WERI-Rb-1 (cell line): ENCODE data around the gene RHCE.
"Not testable (repeated sequence)": the region's sequence is repeated elsewhere in the genome, so short reads cannot be mapped to it uniquely, and the experiment has no call there.

Source experiments
- DNase-seq: peaks from one replicate; pipeline ENCODE4 v3.0.0-alpha.2; 2020
- H3K27ac ChIP-seq: fragments of 250-450 bp; sonication (Bioruptor Pico); 2 replicates; pipeline ENCODE4 v1.5.1; 2020; ENCODE audit warnings: mild to moderate bottlenecking, moderate library complexity
- H3K27me3 ChIP-seq: fragments of 250-450 bp; sonication (Bioruptor Pico); 2 replicates; pipeline ENCODE4 v1.5.1; 2021; ENCODE audit warnings: mild to moderate bottlenecking, low read depth, moderate library complexity; ENCODE audit not compliant: insufficient read depth, severe bottlenecking
- H3K36me3 ChIP-seq: fragments of 250-450 bp; sonication (Bioruptor Pico); 2 replicates; pipeline ENCODE4 v1.5.1; 2020; ENCODE audit warnings: mild to moderate bottlenecking, moderate library complexity
- H3K4me3 ChIP-seq: 2 replicates; pipeline ENCODE4 v1.5.1; 2011; ENCODE audit warnings: low read depth, mild to moderate bottlenecking, control low read depth, low read length
- H3K9me3 ChIP-seq: fragments of 250-450 bp; sonication (Bioruptor Pico); 2 replicates; pipeline ENCODE4 v1.5.1; 2021; ENCODE audit warnings: mild to moderate bottlenecking, moderate library complexity; ENCODE audit not compliant: severe bottlenecking
- CTCF ChIP-seq: IDR thresholded peaks from 2 replicates; pipeline ENCODE4 v1.5.1; 2011; ENCODE audit warnings: low read depth, mild to moderate bottlenecking, control low read depth, inconsistent platforms, low read length

Gene RHCE

DNA sequence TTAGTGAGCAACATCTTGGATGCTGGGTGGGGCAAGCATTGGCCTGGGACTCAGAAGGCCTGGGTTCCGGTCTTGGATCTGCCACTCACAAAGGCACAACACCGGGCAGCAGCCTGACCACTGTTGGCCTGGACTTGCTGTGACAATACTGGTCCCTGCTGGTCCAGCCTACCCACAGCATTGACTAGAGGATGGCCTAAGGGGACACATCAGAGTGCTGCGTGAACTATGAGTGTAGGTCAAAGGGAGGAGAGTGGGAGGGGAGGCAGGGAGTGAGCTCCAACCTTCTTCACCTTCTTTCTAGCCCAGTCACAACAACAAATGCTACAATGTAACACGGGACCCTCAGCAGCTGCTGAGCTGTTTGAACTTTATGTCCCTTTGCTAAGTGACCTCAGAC, 51.4 kb downstream of the RHCE start:
- no peak overlapping the region for H3K27ac ChIP-seq
- TF ChIP-seq CTCF: 0 out of 2 replicates have a peak, but pooled peaks have one; percentile 20
- no peaks in the 10 kb centered on the region for H3K9me3 ChIP-seq
- H3K4me3 ChIP-seq: no peak overlapping the region
- H3K27me3 ChIP-seq: no peaks in the 10 kb centered on the region
- no peak for DNase-seq
- H3K36me3 ChIP-seq: no peaks in the 10 kb centered on the region

DNA sequence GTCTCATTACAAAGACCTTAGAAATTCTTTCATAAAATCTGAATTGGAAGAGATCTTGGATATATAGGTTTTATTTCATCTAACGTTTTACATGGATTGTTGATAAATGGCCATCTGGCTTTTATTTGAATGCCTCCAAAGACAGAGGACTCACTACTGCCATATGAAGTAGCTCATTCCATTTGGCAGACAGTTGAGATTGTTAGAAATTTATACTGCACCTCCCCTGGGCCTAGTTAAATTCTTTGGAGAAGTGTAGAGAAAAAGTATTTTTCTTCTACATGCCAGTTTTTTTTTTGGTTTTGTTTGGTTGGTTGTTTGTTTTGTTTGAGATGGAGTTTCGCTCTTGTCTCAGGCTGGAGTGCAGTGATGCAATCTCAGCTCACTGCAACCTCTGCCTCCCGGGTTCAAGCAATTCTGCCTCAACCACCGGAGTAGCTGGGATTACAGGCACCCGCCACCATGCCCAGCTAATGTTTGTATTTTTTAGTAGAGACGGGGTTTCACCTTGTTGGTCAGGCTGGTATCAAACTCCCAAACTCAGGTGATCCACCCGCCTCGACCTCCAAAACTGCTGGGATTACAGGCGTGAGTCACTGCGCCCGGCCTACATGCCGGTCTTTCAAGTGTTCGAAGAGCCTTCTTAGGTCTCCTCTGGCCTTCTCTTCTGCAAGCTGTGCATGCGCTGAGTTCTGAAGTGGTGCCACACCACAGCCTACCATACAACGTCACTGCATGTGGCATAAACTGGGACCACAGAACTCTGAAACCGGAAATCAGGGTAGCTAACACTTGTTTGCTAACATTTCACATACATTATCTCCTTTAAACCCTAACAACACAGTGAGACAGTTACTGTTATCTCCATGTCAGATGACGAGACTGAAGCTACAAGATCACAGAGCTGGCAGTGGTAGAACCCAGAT, 57.7 kb downstream of the RHCE start:
- DNase-seq, H3K9me3 ChIP-seq, H3K4me3 ChIP-seq, H3K27me3 ChIP-seq, H3K27ac ChIP-seq: not testable (repeated sequence)
- H3K36me3 ChIP-seq: peaks cover 25% of the 10 kb centered on the region

- no peak for DNase-seq
- no peaks in the 10 kb centered on the region for H3K27me3 ChIP-seq
- peaks cover 33% of the 10 kb centered on the region for H3K36me3 ChIP-seq
- H3K27ac ChIP-seq: no peak overlapping the region
- no peaks in the 10 kb centered on the region for H3K9me3 ChIP-seq
- TF ChIP-seq CTCF: no peak
- H3K4me3 ChIP-seq: no peak overlapping the region
Observed at GRCh38 chr1:25361901-25362300, 58.7 kb downstream of the RHCE start.

GRCh38 chr1:25360596-25361581, 59.7 kb downstream of the RHCE start:
- TF ChIP-seq CTCF: no peak
- H3K9me3 ChIP-seq: no peaks in the 10 kb centered on the region
- no peak for DNase-seq
- H3K27me3 ChIP-seq: no peaks in the 10 kb centered on the region
- H3K36me3 ChIP-seq: peaks cover 43% of the 10 kb centered on the region
- no peak overlapping the region for H3K4me3 ChIP-seq
- H3K27ac ChIP-seq: no peak overlapping the region

DNA sequence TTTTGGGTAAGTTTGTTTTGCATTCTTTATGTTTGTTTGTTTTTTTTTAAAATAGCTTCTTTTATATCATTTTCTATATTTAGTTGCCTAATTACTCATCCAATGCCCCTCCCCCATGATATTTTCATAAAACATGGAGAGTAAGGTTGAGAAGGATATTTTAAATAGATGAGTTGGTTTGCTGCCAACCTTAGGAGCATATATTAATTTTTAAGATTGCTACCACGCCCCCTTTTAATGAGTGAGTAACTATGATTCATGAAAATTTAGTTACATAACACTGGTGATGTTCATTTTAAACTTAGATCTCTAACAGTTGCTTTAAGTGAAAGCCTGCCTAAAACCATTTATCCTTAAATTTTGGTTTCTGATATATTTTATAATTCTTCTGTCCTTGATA, 63.8 kb downstream of the RHCE start:
- H3K9me3 ChIP-seq: no peaks in the 10 kb centered on the region
- H3K27me3 ChIP-seq: no peaks in the 10 kb centered on the region
- H3K36me3 ChIP-seq: peaks cover 71% of the 10 kb centered on the region
- no peak overlapping the region for H3K4me3 ChIP-seq
- TF ChIP-seq CTCF: no peak
- DNase-seq: no peak
- no peak overlapping the region for H3K27ac ChIP-seq

DNA sequence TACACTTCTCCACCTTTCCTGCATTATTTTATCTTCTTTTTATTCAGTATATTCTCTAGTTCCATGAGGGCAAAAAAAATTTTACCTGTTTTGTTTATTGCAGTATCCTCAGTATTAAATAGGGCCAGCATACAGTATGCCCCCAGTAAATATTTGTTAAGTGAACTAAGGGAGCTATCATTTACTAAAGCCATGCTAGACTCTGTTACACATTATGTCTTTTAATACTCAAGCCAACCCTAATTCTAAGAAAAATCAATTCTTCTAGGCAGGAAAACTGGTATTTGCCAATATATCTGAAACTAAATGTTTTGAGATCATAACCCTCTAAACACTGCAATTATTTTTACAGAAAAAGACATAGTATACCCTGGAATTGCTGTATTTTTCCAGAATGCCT, 64.2 kb downstream of the RHCE start:
- H3K36me3 ChIP-seq: peaks cover 73% of the 10 kb centered on the region
- H3K27ac ChIP-seq: no peak overlapping the region
- TF ChIP-seq CTCF: no peak
- H3K27me3 ChIP-seq: no peaks in the 10 kb centered on the region
- no peak overlapping the region for H3K4me3 ChIP-seq
- H3K9me3 ChIP-seq: no peaks in the 10 kb centered on the region
- no peak for DNase-seq
